SK-N-SH (cell line): Measurements from ENCODE around the gene RBM33. TPM values are rescaled to one million over a fixed set of nuclear protein-coding genes. Genes with fewer than 3 reads are reported as not detected.

Experiments used
- CTCF ChIA-PET: fragments of 300-600, 350-600 bp; formaldehyde crosslinking; extraction: SDS; loops from one replicate; lab custom pipeline; 2021; lab: Yijun Ruan, JAX
- POLR2A ChIA-PET: fragments of 350-600 bp; sonication (Branson Sonifier 250); formaldehyde crosslinking; extraction: SDS; loops from one replicate; lab custom pipeline; 2020; ENCODE audit warnings: antibody characterized with exemption, inconsistent platforms; lab: Yijun Ruan, JAX
- DNase-seq: peaks from one replicate; pipeline ENCODE4 v3.0.0; 2012
- H2AFZ ChIP-seq: fragments of 200-600 bp; sonication (generic); 2 replicates; pipeline ENCODE4 v1.8.1; 2016; ENCODE audit warnings: antibody characterized with exemption, mild to moderate bottlenecking, low read depth
- H3F3A ChIP-seq: fragments of 200-600 bp; sonication (generic); replicated peaks from 2 replicates; pipeline ENCODE3; 2016; ENCODE audit warnings: antibody characterized with exemption, mild to moderate bottlenecking; ENCODE audit not compliant: insufficient read depth
- H3K27ac ChIP-seq, 2 experiments: fragments of 200-500 bp in 1 of 2; fragments of 200-600 bp in 1 of 2; sonication (Bioruptor generic) in 1 of 2; sonication (generic), shearing (Covaris generic) in 1 of 2; 2 replicates each; pipeline versions ENCODE4 v1.5.1 to v1.6.1; 2014 to 2016; ENCODE audit warnings: low read depth in 2 of 2, inconsistent platforms in 1 of 2, low read length in 1 of 2, mild to moderate bottlenecking in 1 of 2, mixed read lengths in 1 of 2
- H3K27me3 ChIP-seq: fragments of 200-600 bp; sonication (generic), shearing (Covaris generic); 2 replicates; pipeline ENCODE4 v1.6.1; 2016; ENCODE audit warnings: mixed run types; ENCODE audit not compliant: insufficient read depth
- H3K36me3 ChIP-seq, 2 experiments: fragments of 200-500 bp in 1 of 2; fragments of 200-600 bp in 1 of 2; sonication (Bioruptor generic) in 1 of 2; sonication (generic) in 1 of 2; replicated peaks in 1 of 2; 2 replicates each; pipeline versions ENCODE3 to v1.5.1; 2014 to 2016; ENCODE audit warnings: low read length in 1 of 2, mild to moderate bottlenecking in 1 of 2; ENCODE audit not compliant: insufficient read depth in 2 of 2, control insufficient read depth in 1 of 2
- H3K4me1 ChIP-seq, 2 experiments: fragments of 200-500 bp in 1 of 2; fragments of 200-600 bp in 1 of 2; sonication (Bioruptor generic) in 1 of 2; sonication (generic), shearing (Covaris generic) in 1 of 2; 2 replicates each; pipeline versions ENCODE4 v1.5.1 to v1.6.1; 2014 to 2016; ENCODE audit warnings: low read depth in 1 of 2, low read length in 1 of 2, mixed run types in 1 of 2; ENCODE audit not compliant: insufficient read depth in 2 of 2, control insufficient read depth in 1 of 2
- H3K4me2 ChIP-seq: fragments of 200-600 bp; sonication (generic), shearing (Covaris generic); 2 replicates; pipeline ENCODE4 v1.6.1; 2017; ENCODE audit warnings: mixed run types
- H3K4me3 ChIP-seq, 2 experiments: fragments of 200-500 bp in 1 of 2; fragments of 200-600 bp in 1 of 2; sonication (Bioruptor generic) in 1 of 2; sonication (generic), shearing (Covaris generic) in 1 of 2; 2 replicates each; pipeline versions ENCODE4 v1.5.1 to v1.8.1; 2014 to 2016; ENCODE audit warnings: low read depth in 2 of 2, inconsistent platforms in 1 of 2, low read length in 1 of 2, mild to moderate bottlenecking in 1 of 2, mixed read lengths in 1 of 2, moderate library complexity in 1 of 2
- H3K79me2 ChIP-seq: fragments of 200-600 bp; sonication (generic); 2 replicates; pipeline ENCODE4 v1.8.1; 2017; ENCODE audit warnings: mild to moderate bottlenecking; ENCODE audit not compliant: insufficient read depth
- H3K9ac ChIP-seq: fragments of 200-600 bp; sonication (generic); 2 replicates; pipeline ENCODE4 v1.6.1; 2017; ENCODE audit warnings: mixed run types
- H3K9me2 ChIP-seq: fragments of 200-600 bp; sonication (generic); 2 replicates; pipeline ENCODE4 v1.6.1; 2017; ENCODE audit warnings: mixed run types
- H3K9me3 ChIP-seq: fragments of 200-600 bp; sonication (generic); 2 replicates; pipeline ENCODE4 v1.6.1; 2017; ENCODE audit warnings: mixed run types, mild to moderate bottlenecking, moderate library complexity
- H4K20me1 ChIP-seq: fragments of 200-600 bp; sonication (generic); 2 replicates; pipeline ENCODE4 v1.6.1; 2017; ENCODE audit warnings: mild to moderate bottlenecking, mixed run types; ENCODE audit not compliant: insufficient read depth
- CHD2 ChIP-seq: fragments of 150-350 bp; IDR thresholded peaks from 2 replicates; pipeline ENCODE4 v1.6.1; 2018; ENCODE audit warnings: low read length; ENCODE audit not compliant: partially characterized antibody
- ELF1 ChIP-seq: IDR thresholded peaks from 2 replicates; pipeline ENCODE4 v1.4.0; 2012
- EP300 ChIP-seq, 2 experiments: IDR thresholded peaks; 2 replicates each; pipeline versions ENCODE4 v1.4.0 to v1.6.1; 2012; ENCODE audit warnings: borderline replicate concordance in 1 of 2, low read depth in 1 of 2, low read length in 1 of 2
- EZH2phosphoT487 ChIP-seq: fragments of 200-600 bp; sonication (generic); IDR thresholded peaks from 2 replicates; pipeline ENCODE4 v1.6.1; 2017; ENCODE audit warnings: low read depth, mixed run types, mild to moderate bottlenecking, antibody characterized with exemption, moderate library complexity, borderline replicate concordance
- FOXJ3 ChIP-seq: sonication (generic); formaldehyde crosslinking; IDR thresholded peaks from 2 replicates; pipeline ENCODE4 v1.5.1; 2020; ENCODE audit warnings: mild to moderate bottlenecking, missing genetic modification reagents
- FOXM1 ChIP-seq: IDR thresholded peaks from 2 replicates; pipeline ENCODE4 v1.4.0; 2012; ENCODE audit warnings: low read depth, mild to moderate bottlenecking
- GABPA ChIP-seq: IDR thresholded peaks from 2 replicates; pipeline ENCODE4 v1.4.0; 2012; ENCODE audit warnings: low read depth, mild to moderate bottlenecking
- GATA2 ChIP-seq: sonication (generic); formaldehyde crosslinking; IDR thresholded peaks from 2 replicates; pipeline ENCODE4 v1.5.0; 2020; ENCODE audit warnings: mild to moderate bottlenecking, missing genetic modification reagents
- IRF3 ChIP-seq: fragments of 150-350 bp; IDR thresholded peaks from 2 replicates; pipeline ENCODE4 v1.6.1; 2016; ENCODE audit warnings: mild to moderate bottlenecking, low read depth, low read length
- MEF2A ChIP-seq: IDR thresholded peaks from 2 replicates; pipeline ENCODE4 v1.4.0; 2012; ENCODE audit warnings: low read depth, borderline replicate concordance
- NFIC ChIP-seq: IDR thresholded peaks from 2 replicates; pipeline ENCODE4 v1.4.0; 2012; ENCODE audit warnings: borderline replicate concordance
- POLR2AphosphoS5 ChIP-seq: IDR thresholded peaks from 2 replicates; pipeline ENCODE4 v1.6.1; 2012; ENCODE audit warnings: low read depth, low read length
- RAD21 ChIP-seq: IDR thresholded peaks from 2 replicates; pipeline ENCODE4 v1.6.1; 2012; ENCODE audit warnings: mild to moderate bottlenecking, low read length
- REST ChIP-seq: IDR thresholded peaks from 2 replicates; pipeline ENCODE4 v1.6.1; 2012; ENCODE audit warnings: mild to moderate bottlenecking, low read depth, low read length, moderate library complexity
- RXRA ChIP-seq: IDR thresholded peaks from 2 replicates; pipeline ENCODE4 v1.4.0; 2012; ENCODE audit warnings: low read depth, mild to moderate bottlenecking, borderline replicate concordance
- TAF1 ChIP-seq: IDR thresholded peaks from 2 replicates; pipeline ENCODE4 v1.6.1; 2012; ENCODE audit warnings: low read depth, mild to moderate bottlenecking, low read length, moderate library complexity, borderline replicate concordance
- TEAD4 ChIP-seq: IDR thresholded peaks from 2 replicates; pipeline ENCODE4 v1.4.0; 2012; ENCODE audit warnings: mild to moderate bottlenecking, borderline replicate concordance; ENCODE audit not compliant: insufficient read depth
- USF1 ChIP-seq: IDR thresholded peaks from 2 replicates; pipeline ENCODE4 v1.4.0; 2012; ENCODE audit warnings: low read depth, borderline replicate concordance
- YY1 ChIP-seq: IDR thresholded peaks from 2 replicates; pipeline ENCODE4 v1.4.0; 2012; ENCODE audit warnings: low read depth, mild to moderate bottlenecking
- ZBTB33 ChIP-seq: IDR thresholded peaks from 2 replicates; pipeline ENCODE4 v1.4.0; 2012; ENCODE audit warnings: low read depth, borderline replicate concordance
- WGBS: methylation state at CpG from one replicate; pipeline ENCODE4 v1.1.6; 2017; ENCODE audit warnings: low lambda C conversion rate; 5-methylcytosine and 5-hydroxymethylcytosine counted together
- polyA plus RNA-seq, 3 experiments: library from polyadenylated mRNA; depleted of rRNA; stranded (reverse); fragments of >200 nt; gene quantifications; 2 replicates each; pipeline ENCODE4 v1.2.3, GENCODE V29; 2012

Gene RBM33
- polyA plus RNA-seq, 1 of the 3 experiments (the other 2 are of a cell fraction), result 13.8 TPM

DNA sequence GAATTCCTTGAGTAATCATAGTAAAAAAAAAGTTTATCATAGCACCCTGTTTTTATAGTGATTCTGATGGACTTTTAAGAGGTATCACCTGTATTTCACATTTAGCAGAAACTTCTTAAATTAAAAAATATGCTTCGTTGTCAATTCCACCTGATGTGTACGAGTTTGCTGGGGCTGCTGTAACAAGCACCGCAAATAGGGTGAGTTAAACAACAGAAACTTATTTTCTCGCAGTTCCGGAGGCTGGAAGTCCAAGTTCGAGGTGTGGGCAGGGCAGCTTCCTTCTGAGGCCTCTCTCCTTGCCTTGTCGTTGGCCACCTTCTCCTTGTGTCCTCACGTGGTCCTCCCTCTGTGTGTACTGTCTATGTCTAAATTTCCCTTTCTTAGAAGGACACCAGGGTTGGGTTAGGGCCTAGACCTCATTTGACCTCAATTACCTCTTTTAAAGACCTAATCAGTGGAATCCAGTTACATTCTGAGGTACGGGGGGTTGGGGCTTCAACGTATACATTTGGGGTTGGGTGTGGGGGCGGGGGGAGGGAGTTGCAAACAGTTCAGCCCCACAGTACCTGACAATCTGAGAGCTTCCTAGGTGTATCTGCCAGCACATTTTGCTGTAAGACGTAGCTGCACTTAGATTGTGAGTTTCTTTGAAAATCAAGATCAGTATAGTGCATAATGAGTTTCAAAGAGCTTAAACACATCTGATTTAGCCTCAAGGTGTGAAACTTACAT is 72.7 kb downstream of the RBM33 start:
- H3K4me2 ChIP-seq, result no peak overlapping the region
- no peaks in the 10 kb centered on the region for H3F3A ChIP-seq
- WGBS, result 94% methylated on average over 12 of the region's 12 CpGs
- H3K4me3 ChIP-seq, result no peak overlapping the region
- H3K9me2 ChIP-seq, result no peaks in the 10 kb centered on the region
- H3K27ac ChIP-seq, result no peak overlapping the region
- no peaks in the 10 kb centered on the region for H3K27me3 ChIP-seq
- ChIA-PET POLR2A (no interaction called here), CTCF (interaction anchor here (2.2 kb wide), 1 partner anchor 118 kb away, joined by 10 read pairs; no protein-coding TSS in a partner anchor)
- H4K20me1 ChIP-seq, result peaks cover 37% of the 10 kb centered on the region
- H3K9ac ChIP-seq, result no peak overlapping the region
- H3K4me1 ChIP-seq, result peaks cover 0 to 6% of the 10 kb centered on the region in 2 experiments; a peak in 2 of 4 replicates
- TF ChIP-seq ZBTB33 (no peak), RXRA (no peak), POLR2AphosphoS5 (no peak), YY1 (no peak)
- H3K79me2 ChIP-seq, result peaks cover 47% of the 10 kb centered on the region; the same call in 1 of the 2 replicates
- peaks cover 40 to 72% of the 10 kb centered on the region in 2 experiments for H3K36me3 ChIP-seq
- no peak for DNase-seq
- H3K9me3 ChIP-seq, result no peaks in the 10 kb centered on the region
- no peak overlapping the region for H2AFZ ChIP-seq

- Histone ChIP-seq H3K4me2 (no peak overlapping the region), H3K4me1 (peaks cover 0 to 10% of the 10 kb centered on the region in 2 experiments; a peak in 2 of 4 replicates), H3K9ac (no peak overlapping the region), H4K20me1 (peaks cover 29% of the 10 kb centered on the region), H3K79me2 (peaks cover 51% of the 10 kb centered on the region), H3K36me3 (peaks cover 66 to 74% of the 10 kb centered on the region in 2 experiments), H3K9me3 (no peaks in the 10 kb centered on the region), H3K27me3 (no peaks in the 10 kb centered on the region), H3K27ac (no peak overlapping the region; a peak in 1 of 4 replicates), H3K9me2 (no peaks in the 10 kb centered on the region), H3F3A (no peaks in the 10 kb centered on the region), H3K4me3 (no peak overlapping the region), H2AFZ (no peak overlapping the region)
- WGBS, result 94% methylated on average over 6 of the region's 6 CpGs
- CTCF ChIA-PET, result interaction anchor here (0.9 to 1.8 kb wide), 4 partner anchors 18 to 530 kb away, joined by 3 to 7 read pairs (median 4); no protein-coding TSS in a partner anchor
- POLR2A ChIA-PET, result no interaction called here
- no peak for DNase-seq
- TF ChIP-seq GABPA, result no peak
- no peak for TF ChIP-seq RXRA
- TF ChIP-seq TEAD4, result no peak
- no peak for TF ChIP-seq EP300 (IDR thresholded peaks at IDR 0.05; ENCODE audit: borderline replicate concordance in 1 of 2, low read depth in 1 of 2, low read length in 1 of 2)
- no peak for TF ChIP-seq GATA2 (CRISPR knock-in tag)
- TF ChIP-seq EZH2phosphoT487, result no peak
- TF ChIP-seq MEF2A, result no peak
- TF ChIP-seq NFIC, result no peak
- no peak for TF ChIP-seq CHD2
- TF ChIP-seq FOXM1, result no peak
- no peak for TF ChIP-seq TAF1
- TF ChIP-seq REST, result no peak
- no peak for TF ChIP-seq RAD21
- TF ChIP-seq IRF3, result no peak
- no peak for TF ChIP-seq FOXJ3 (CRISPR knock-in tag)
- TF ChIP-seq USF1, result no peak
- TF ChIP-seq ELF1, result no peak
Measured at GRCh38 chr7:155721056-155721455, 76.6 kb downstream of the RBM33 start.
